ENCODE measurements around the gene ACKR3. TPM values are rescaled to one million over a fixed set of nuclear protein-coding genes. Genes with fewer than 3 reads are reported as not detected.

Gene ACKR3
- polyA plus RNA-seq, 1 experiment, result 6.6 TPM

DNA sequence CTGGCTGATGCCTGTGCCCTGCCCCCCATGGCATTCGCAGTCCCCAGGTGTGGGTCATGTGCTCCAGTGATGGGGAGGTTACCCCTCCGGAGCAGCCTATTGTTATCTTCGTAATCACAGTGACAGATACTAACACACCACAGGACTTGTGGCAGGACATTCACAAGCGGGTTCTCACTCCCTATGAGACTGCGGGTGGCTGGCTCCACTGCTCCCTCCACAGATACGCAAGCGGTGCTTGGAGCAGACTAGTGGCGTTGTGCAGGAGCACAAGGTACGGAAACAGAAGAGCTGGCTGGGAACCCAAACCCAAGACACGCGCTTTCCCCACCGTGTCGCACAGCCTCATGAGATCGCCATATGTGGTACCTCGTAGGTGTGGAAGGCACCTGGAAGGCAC is 52.2 kb downstream of the ACKR3 start:
- H3K36me3 ChIP-seq (ENCODE audit: control insufficient read depth, insufficient read depth, low read length), result no peaks in the 10 kb centered on the region
- peaks cover 6% of the 10 kb centered on the region for H3K27me3 ChIP-seq (ENCODE audit: control insufficient read depth, insufficient read depth, low read length)
- CTCF ChIA-PET, result no interaction called here
- DNase-seq (ENCODE audit: low read depth), result no peak
- POLR2A ChIA-PET, result no interaction called here
- no peak overlapping the region for H3K4me3 ChIP-seq (ENCODE audit: low read depth, low read length)
- TF ChIP-seq, protein P1, sequence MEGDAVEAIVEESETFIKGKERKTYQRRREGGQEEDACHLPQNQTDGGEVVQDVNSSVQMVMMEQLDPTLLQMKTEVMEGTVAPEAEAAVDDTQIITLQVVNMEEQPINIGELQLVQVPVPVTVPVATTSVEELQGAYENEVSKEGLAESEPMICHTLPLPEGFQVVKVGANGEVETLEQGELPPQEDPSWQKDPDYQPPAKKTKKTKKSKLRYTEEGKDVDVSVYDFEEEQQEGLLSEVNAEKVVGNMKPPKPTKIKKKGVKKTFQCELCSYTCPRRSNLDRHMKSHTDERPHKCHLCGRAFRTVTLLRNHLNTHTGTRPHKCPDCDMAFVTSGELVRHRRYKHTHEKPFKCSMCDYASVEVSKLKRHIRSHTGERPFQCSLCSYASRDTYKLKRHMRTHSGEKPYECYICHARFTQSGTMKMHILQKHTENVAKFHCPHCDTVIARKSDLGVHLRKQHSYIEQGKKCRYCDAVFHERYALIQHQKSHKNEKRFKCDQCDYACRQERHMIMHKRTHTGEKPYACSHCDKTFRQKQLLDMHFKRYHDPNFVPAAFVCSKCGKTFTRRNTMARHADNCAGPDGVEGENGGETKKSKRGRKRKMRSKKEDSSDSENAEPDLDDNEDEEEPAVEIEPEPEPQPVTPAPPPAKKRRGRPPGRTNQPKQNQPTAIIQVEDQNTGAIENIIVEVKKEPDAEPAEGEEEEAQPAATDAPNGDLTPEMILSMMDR (IDR thresholded peaks at IDR 0.05; ENCODE audit: insufficient read depth, low read depth, low read length), result no peak

DNA sequence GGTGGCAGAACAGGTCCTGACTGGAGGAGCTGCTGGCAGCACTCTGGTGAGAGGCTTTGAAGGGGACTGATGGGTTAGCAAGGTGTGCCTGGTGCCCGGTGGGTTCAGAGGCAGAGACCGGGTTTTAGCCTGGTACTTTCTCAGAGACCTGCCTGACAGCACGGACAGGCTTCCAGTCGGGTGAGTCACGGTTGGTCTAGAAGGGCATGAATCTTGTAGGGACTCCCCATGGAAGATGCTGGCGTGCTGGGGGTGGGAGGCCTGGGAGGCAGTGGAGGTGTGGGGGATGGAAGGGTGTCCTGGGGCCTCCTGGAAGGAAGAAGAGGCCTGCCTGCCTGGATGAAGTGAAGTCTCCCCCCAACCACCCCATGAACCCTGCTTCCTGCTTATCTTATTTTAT is 52.6 kb downstream of the ACKR3 start:
- Histone ChIP-seq H3K27me3 (ENCODE audit: control insufficient read depth, insufficient read depth, low read length) (peaks cover 6% of the 10 kb centered on the region), H3K36me3 (ENCODE audit: control insufficient read depth, insufficient read depth, low read length) (no peaks in the 10 kb centered on the region), H3K4me3 (ENCODE audit: low read depth, low read length) (no peak overlapping the region)
- ChIA-PET CTCF (no interaction called here), POLR2A (no interaction called here)
- no peak for DNase-seq (ENCODE audit: low read depth)
- TF ChIP-seq, protein P1 (IDR thresholded peaks at IDR 0.05; ENCODE audit: insufficient read depth, low read depth, low read length), result no peak

DNA sequence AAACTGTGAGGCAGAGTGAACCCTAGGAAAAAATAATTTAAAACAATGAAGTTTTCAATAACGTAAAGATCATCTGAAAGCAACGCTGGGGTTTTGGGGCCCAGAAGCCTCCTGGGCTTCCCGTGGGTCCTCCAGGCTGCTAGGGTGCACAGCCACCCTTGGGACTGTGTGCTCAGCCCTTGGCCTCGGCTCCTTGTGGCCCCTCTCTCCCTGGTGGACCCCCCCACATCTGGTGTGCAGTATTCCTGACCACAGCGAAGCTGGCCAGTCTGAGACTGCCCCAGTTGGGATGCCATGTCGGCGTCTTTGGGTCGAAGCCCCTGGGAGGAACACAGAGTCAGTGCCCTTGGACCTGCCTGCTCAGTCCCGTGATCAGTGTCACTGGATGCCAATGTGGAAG is 53.0 kb downstream of the ACKR3 start:
- TF ChIP-seq, protein P1 (IDR thresholded peaks at IDR 0.05; ENCODE audit: insufficient read depth, low read depth, low read length), result no peak
- POLR2A ChIA-PET, result no interaction called here
- Histone ChIP-seq H3K27me3 (ENCODE audit: control insufficient read depth, insufficient read depth, low read length) (peaks cover 6% of the 10 kb centered on the region), H3K4me3 (ENCODE audit: low read depth, low read length) (no peak overlapping the region), H3K36me3 (ENCODE audit: control insufficient read depth, insufficient read depth, low read length) (no peaks in the 10 kb centered on the region)
- CTCF ChIA-PET, result no interaction called here
- no peak for DNase-seq (ENCODE audit: low read depth)

DNA sequence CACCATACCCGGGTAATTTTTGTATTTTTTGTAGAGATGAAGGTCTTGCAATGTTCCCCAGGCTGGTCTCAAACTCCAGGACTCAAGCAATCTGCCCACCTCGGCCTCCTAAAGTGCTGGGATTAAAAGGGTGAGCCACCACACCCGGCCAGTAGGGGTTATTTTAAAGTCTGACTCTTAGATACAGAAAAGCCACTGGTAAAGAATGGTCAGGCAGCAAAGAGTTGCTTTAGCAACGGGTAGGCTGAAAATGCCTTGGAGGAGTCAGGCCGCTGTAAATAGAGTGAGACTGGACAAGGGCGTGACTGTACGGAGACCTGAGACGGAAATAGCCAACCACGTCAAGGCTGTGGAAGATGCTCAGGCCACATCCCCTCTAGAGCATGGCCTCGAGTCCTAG is 54.2 kb downstream of the ACKR3 start:
- TF ChIP-seq, protein P1 (IDR thresholded peaks at IDR 0.05; ENCODE audit: insufficient read depth, low read depth, low read length), result no peak
- ChIA-PET POLR2A (no interaction called here), CTCF (no interaction called here)
- no peak for DNase-seq (ENCODE audit: low read depth)
- no peak overlapping the region for H3K4me3 ChIP-seq (ENCODE audit: low read depth, low read length)
- H3K36me3 ChIP-seq (ENCODE audit: control insufficient read depth, insufficient read depth, low read length), result no peaks in the 10 kb centered on the region
- peaks cover 6% of the 10 kb centered on the region for H3K27me3 ChIP-seq (ENCODE audit: control insufficient read depth, insufficient read depth, low read length)

- no peak for DNase-seq (ENCODE audit: low read depth)
- TF ChIP-seq, protein P1 (IDR thresholded peaks at IDR 0.05; ENCODE audit: insufficient read depth, low read depth, low read length), result no peak
- no peak overlapping the region for H3K4me3 ChIP-seq (ENCODE audit: low read depth, low read length)
- H3K36me3 ChIP-seq (ENCODE audit: control insufficient read depth, insufficient read depth, low read length), result no peaks in the 10 kb centered on the region
- ChIA-PET POLR2A (no interaction called here), CTCF (interaction anchor here (1.4 to 1.8 kb wide), 2 partner anchors 8 to 14 kb away, joined by 3 to 4 read pairs; no protein-coding TSS in a partner anchor)
- peaks cover 6% of the 10 kb centered on the region for H3K27me3 ChIP-seq (ENCODE audit: control insufficient read depth, insufficient read depth, low read length)
Observed at GRCh38 chr2:236625156-236625690, 55.6 kb downstream of the ACKR3 start.
